ENCODE measurements around the gene SLC25A30.

- TF ChIP-seq POLR2A (IDR thresholded peaks at IDR 0.05) = no peak
- TF ChIP-seq EP300 (IDR thresholded peaks at IDR 0.05; ENCODE audit: low read depth) = no peak
- no peak for TF ChIP-seq CTCF (IDR thresholded peaks at IDR 0.05)
Measured at GRCh38 chr13:45349438-45349837, 68.7 kb downstream of the SLC25A30 start.
